ENCODE measurements around the gene TRIM67. TPM values are rescaled to one million over a fixed set of nuclear protein-coding genes. Genes with fewer than 3 reads are reported as not detected.

Gene TRIM67
- total RNA-seq, 1 donor from 2014 or later, result not detected

DNA sequence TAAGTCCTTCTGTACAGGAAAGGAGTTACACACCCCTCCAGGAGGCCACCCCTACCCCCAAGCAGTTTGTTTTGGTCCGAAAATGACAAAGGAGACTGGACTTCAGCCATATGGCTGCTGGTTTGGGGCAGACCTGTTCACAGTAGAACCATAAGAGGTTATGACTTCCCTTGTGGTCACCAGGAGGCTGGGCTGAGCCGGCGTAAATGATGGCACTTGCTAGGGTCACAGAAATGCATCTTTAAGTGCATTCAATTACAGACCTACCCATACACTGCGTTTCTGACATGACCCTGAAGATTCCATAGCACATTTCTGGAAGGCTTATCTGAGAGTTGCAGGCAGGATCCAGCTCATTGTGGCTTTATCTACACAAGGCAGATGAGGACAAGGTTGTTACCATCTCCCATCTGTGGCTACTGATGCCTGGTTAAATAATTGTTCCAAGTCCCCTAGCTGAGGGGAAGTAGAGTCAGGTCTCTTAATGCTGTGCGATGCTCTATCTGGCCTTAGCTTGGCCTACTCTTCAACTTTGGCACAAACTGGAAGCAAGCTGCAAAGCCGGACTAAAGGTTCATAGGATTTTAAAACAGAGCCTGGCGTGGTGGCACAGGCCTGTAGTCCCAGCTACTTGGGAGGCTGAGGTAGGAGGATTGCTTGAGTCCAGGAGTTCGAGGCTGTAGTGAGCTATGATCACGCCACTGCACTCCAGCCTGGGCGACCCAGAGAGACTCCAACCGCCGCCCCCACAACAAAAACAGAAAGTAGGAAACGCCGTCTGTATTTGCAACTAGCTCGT lies 1.7 kb upstream of the TRIM67 start:
- H3K36me3 ChIP-seq, result no peaks in the 10 kb centered on the region
- no peak for ATAC-seq
- no peaks in the 10 kb centered on the region for H3K9me3 ChIP-seq
- no peak overlapping the region for H3K4me3 ChIP-seq
- H3K4me1 ChIP-seq, result peaks cover 20% of the 10 kb centered on the region
- DNase-seq, result no peak
- intact Hi-C loops (cut with DNase I), result no loop called here
- no peak overlapping the region for H3K27ac ChIP-seq
- peaks cover 67% of the 10 kb centered on the region for H3K27me3 ChIP-seq (ENCODE audit: low read depth)
- TF ChIP-seq, protein P1, sequence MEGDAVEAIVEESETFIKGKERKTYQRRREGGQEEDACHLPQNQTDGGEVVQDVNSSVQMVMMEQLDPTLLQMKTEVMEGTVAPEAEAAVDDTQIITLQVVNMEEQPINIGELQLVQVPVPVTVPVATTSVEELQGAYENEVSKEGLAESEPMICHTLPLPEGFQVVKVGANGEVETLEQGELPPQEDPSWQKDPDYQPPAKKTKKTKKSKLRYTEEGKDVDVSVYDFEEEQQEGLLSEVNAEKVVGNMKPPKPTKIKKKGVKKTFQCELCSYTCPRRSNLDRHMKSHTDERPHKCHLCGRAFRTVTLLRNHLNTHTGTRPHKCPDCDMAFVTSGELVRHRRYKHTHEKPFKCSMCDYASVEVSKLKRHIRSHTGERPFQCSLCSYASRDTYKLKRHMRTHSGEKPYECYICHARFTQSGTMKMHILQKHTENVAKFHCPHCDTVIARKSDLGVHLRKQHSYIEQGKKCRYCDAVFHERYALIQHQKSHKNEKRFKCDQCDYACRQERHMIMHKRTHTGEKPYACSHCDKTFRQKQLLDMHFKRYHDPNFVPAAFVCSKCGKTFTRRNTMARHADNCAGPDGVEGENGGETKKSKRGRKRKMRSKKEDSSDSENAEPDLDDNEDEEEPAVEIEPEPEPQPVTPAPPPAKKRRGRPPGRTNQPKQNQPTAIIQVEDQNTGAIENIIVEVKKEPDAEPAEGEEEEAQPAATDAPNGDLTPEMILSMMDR (IDR thresholded peaks at IDR 0.05), result no peak

DNA sequence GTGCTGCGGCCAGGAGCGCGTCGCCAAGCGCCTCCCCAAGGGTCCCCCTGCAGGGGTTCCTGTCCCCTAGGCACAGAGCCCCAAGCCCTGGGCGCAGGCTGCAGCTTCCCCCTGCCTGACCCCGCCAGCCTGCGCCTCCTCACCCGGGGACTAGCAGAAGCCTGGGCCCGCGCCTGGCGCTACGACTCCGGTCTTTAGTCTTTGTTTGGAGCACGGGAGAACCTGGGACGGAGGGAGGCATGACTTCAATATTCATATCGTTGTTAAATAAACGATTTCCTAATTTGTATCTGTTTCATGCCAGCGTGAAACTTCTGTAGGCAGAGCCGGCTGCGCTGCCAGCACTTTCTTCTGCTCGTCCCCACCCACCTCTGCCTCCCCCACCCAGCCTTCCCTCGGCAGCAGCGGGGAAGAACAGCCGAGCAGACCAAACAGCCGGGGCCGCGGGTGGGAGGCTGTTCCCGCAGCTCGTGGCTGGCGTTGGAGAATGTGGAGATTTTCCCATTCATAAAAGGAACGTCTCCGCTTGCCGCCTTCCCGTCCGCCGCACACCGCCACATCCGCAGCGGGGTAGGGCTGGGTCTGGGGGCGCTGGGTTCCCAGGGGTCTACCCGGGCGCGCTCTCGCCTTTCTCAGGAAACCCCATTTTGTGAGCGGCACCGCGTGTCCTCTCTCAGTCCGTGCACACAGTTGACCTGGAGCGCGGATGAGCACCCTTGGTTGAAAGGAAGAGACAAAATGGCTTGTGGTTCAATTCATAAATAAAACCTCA lies 777 bp upstream of the TRIM67 start:
- no peaks in the 10 kb centered on the region for H3K9me3 ChIP-seq
- H3K4me1 ChIP-seq, result peaks cover 20% of the 10 kb centered on the region
- no peak overlapping the region for H3K27ac ChIP-seq
- ATAC-seq, result no peak
- H3K36me3 ChIP-seq, result no peaks in the 10 kb centered on the region
- intact Hi-C loops (cut with DNase I), result no loop called here
- TF ChIP-seq, protein P1 (IDR thresholded peaks at IDR 0.05), result no peak
- H3K4me3 ChIP-seq, result peak overlapping the region; percentile 45
- peaks cover 76% of the 10 kb centered on the region for H3K27me3 ChIP-seq (ENCODE audit: low read depth)
- no peak for DNase-seq

GRCh38 chr1:231162297-231162969 lies 575 bp downstream of the TRIM67 start:
- TF ChIP-seq, protein P1 (IDR thresholded peaks at IDR 0.05), result no peak
- H3K9me3 ChIP-seq, result no peaks in the 10 kb centered on the region
- H3K27me3 ChIP-seq (ENCODE audit: low read depth), result peaks cover 80% of the 10 kb centered on the region
- peak; percentile 86 to 87 for ATAC-seq
- H3K36me3 ChIP-seq, result no peaks in the 10 kb centered on the region
- DNase-seq, result peak; percentile 55
- intact Hi-C loops (cut with DNase I), result no loop called here
- H3K27ac ChIP-seq, result no peak overlapping the region
- peak overlapping the region; percentile 45 for H3K4me3 ChIP-seq
- H3K4me1 ChIP-seq, result peaks cover 20% of the 10 kb centered on the region

DNA sequence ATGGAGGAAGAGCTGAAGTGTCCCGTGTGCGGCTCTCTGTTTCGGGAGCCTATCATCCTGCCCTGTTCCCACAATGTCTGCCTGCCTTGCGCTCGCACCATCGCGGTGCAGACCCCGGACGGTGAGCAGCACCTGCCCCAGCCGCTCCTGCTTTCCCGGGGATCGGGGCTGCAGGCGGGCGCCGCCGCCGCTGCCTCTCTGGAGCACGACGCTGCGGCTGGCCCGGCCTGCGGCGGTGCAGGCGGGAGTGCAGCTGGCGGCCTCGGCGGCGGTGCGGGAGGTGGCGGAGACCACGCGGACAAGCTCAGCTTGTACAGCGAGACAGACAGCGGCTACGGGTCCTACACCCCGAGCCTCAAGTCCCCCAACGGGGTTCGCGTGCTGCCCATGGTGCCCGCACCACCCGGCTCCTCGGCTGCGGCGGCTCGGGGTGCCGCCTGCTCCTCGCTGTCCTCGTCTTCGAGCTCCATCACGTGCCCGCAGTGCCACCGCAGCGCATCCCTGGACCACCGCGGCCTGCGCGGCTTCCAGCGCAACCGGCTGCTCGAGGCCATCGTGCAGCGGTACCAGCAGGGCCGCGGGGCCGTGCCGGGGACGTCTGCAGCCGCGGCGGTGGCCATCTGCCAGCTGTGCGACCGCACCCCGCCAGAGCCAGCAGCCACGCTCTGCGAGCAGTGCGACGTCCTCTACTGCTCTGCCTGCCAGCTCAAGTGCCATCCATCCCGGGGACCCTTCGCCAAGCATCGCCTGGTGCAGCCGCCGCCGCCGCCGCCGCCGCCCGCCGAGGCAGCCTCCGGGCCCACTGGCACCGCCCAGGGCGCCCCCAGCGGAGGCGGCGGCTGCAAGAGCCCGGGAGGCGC lies 1.3 kb downstream of the TRIM67 start:
- DNase-seq (no peak), ATAC-seq (peak in 1 of 2 donors; percentile 19)
- Histone ChIP-seq H3K4me1 (peaks cover 20% of the 10 kb centered on the region), H3K36me3 (no peaks in the 10 kb centered on the region), H3K9me3 (no peaks in the 10 kb centered on the region), H3K27me3 (ENCODE audit: low read depth) (peaks cover 79% of the 10 kb centered on the region), H3K27ac (no peak overlapping the region), H3K4me3 (peak overlapping the region; percentile 45)
- TF ChIP-seq, protein P1 (IDR thresholded peaks at IDR 0.05), result no peak
- intact Hi-C loops (cut with DNase I), result no loop called here

Data from lower lobe of right lung (tissue), 2 donors.